Trophoblast cell (in vitro differentiated cells and primary cell): ENCODE results near the gene SFXN5.
A peak's percentile ranks its signal among the peaks of the same experiment; 100 is the strongest.

Experiments
- DNase-seq, 2 donors: peaks; one replicate each; pipeline ENCODE4 v3.0.0-alpha.2; 2016
- H2AFZ ChIP-seq: 2 replicates; pipeline ENCODE4 v1.6.1; 2013; ENCODE audit warnings: low read length, moderate library complexity, mild to moderate bottlenecking; ENCODE audit not compliant: insufficient read depth, poor library complexity
- H2AK5ac ChIP-seq: 2 replicates; pipeline ENCODE4 v1.6.1; 2013; ENCODE audit warnings: mild to moderate bottlenecking, low read length
- H2BK120ac ChIP-seq: 2 replicates; pipeline ENCODE4 v1.6.1; 2013; ENCODE audit warnings: low read length, mild to moderate bottlenecking, moderate library complexity; ENCODE audit not compliant: insufficient read depth, poor library complexity
- H2BK12ac ChIP-seq: 2 replicates; pipeline ENCODE4 v1.6.1; 2013; ENCODE audit warnings: mild to moderate bottlenecking, low read length, moderate library complexity
- H2BK5ac ChIP-seq: 2 replicates; pipeline ENCODE4 v1.6.1; 2013; ENCODE audit warnings: low read length, low read depth, moderate library complexity, mild to moderate bottlenecking; ENCODE audit not compliant: poor library complexity
- H3K14ac ChIP-seq: 2 replicates; pipeline ENCODE4 v1.6.1; 2013; ENCODE audit warnings: mild to moderate bottlenecking, low read length
- H3K18ac ChIP-seq: 2 replicates; pipeline ENCODE4 v1.6.1; 2013; ENCODE audit warnings: mild to moderate bottlenecking, low read length
- H3K23ac ChIP-seq: 2 replicates; pipeline ENCODE4 v1.6.1; 2013; ENCODE audit warnings: low read length
- H3K27ac ChIP-seq: 2 replicates; pipeline ENCODE4 v1.5.1; 2013; ENCODE audit warnings: low read depth, mild to moderate bottlenecking, inconsistent platforms, low read length, moderate library complexity
- H3K27me3 ChIP-seq: 2 replicates; pipeline ENCODE4 v1.6.1; 2013; ENCODE audit warnings: inconsistent platforms, mild to moderate bottlenecking, low read length, moderate library complexity; ENCODE audit not compliant: insufficient read depth
- H3K36me3 ChIP-seq, 2 experiments: 1 replicate in 1 of 2; 2 replicates in 1 of 2; pipeline ENCODE4 v1.6.1; 2013; ENCODE audit warnings: low read length in 2 of 2, mild to moderate bottlenecking in 2 of 2, moderate library complexity in 1 of 2; ENCODE audit not compliant: insufficient read depth in 2 of 2, control insufficient read depth in 1 of 2
- H3K4ac ChIP-seq: 2 replicates; pipeline ENCODE4 v1.6.1; 2013; ENCODE audit warnings: low read depth, mild to moderate bottlenecking, low read length, moderate library complexity
- H3K4me1 ChIP-seq, 2 experiments: 1 replicate in 1 of 2; 2 replicates in 1 of 2; pipeline ENCODE4 v1.6.1; 2013; ENCODE audit warnings: low read length in 2 of 2, mild to moderate bottlenecking in 2 of 2, moderate library complexity in 1 of 2; ENCODE audit not compliant: insufficient read depth in 2 of 2, control insufficient read depth in 1 of 2
- H3K4me2 ChIP-seq: 2 replicates; pipeline ENCODE4 v1.6.1; 2013; ENCODE audit warnings: inconsistent platforms, mild to moderate bottlenecking, low read length, moderate library complexity
- H3K4me3 ChIP-seq: 2 replicates; pipeline ENCODE4 v1.5.1; 2013; ENCODE audit warnings: mild to moderate bottlenecking, low read depth, low read length, inconsistent platforms
- H3K79me1 ChIP-seq: one replicate; pipeline ENCODE4 v1.6.1; 2013; ENCODE audit warnings: low read length
- H3K79me2 ChIP-seq: 2 replicates; pipeline ENCODE4 v1.6.1; 2013; ENCODE audit warnings: low read length, mild to moderate bottlenecking; ENCODE audit not compliant: control insufficient read depth, insufficient read depth, poor library complexity
- H3K9ac ChIP-seq: 2 replicates; pipeline ENCODE4 v1.6.1; 2013; ENCODE audit warnings: mild to moderate bottlenecking, low read length
- H3K9me3 ChIP-seq: 2 replicates; pipeline ENCODE4 v1.6.1; 2013; ENCODE audit warnings: low read depth, mild to moderate bottlenecking, control low read depth, inconsistent platforms, low read length; ENCODE audit not compliant: insufficient read depth
- H4K12ac ChIP-seq: 2 replicates; pipeline ENCODE4 v1.6.1; 2013; ENCODE audit warnings: low read depth, mild to moderate bottlenecking, low read length, moderate library complexity
- H4K8ac ChIP-seq: 2 replicates; pipeline ENCODE4 v1.6.1; 2013; ENCODE audit warnings: low read depth, mild to moderate bottlenecking, low read length, moderate library complexity
- H4K91ac ChIP-seq: one replicate; pipeline ENCODE4 v1.6.1; 2013; ENCODE audit warnings: low read depth, mild to moderate bottlenecking, low read length, moderate library complexity
- WGBS: extraction: QIAGEN DNeasy Blood & Tissue Kit; methylation state at CpG from one replicate; pipeline ENCODE4 v1.1.7; 2013; ENCODE audit warnings: missing lambda C conversion rate; ENCODE audit not compliant: insufficient read length, insufficient coverage; ENCODE audit errors: extremely low coverage; 5-methylcytosine and 5-hydroxymethylcytosine counted together

SFXN5 gene

GRCh38 chr2:73020306-73020656, 51.2 kb downstream of the SFXN5 start:
- Histone ChIP-seq H3K79me1 (no peaks in the 10 kb centered on the region), H3K18ac (no peak overlapping the region), H3K79me2 (no peaks in the 10 kb centered on the region), H3K23ac (no peak overlapping the region), H3K9ac (no peak overlapping the region), H4K91ac (no peak overlapping the region), H3K36me3 (peaks cover 0 to 10% of the 10 kb centered on the region in 2 experiments), H3K14ac (no peak overlapping the region), H3K27me3 (no peaks in the 10 kb centered on the region), H2AK5ac (no peak overlapping the region), H3K4me3 (no peak overlapping the region), H2BK12ac (no peak overlapping the region), H4K8ac (no peak overlapping the region), H2BK120ac (no peak overlapping the region), H3K4me1 (peaks cover 5 to 6% of the 10 kb centered on the region in 2 experiments), H3K9me3 (no peaks in the 10 kb centered on the region), H2AFZ (no peak overlapping the region), H3K4ac (no peak overlapping the region), H2BK5ac (no peak overlapping the region), H3K4me2 (no peak overlapping the region), H4K12ac (no peak overlapping the region), H3K27ac (no peak overlapping the region)
- DNase-seq: no peak
- WGBS: no CpG with 5 or more reads among the region's 8 CpGs

GRCh38 chr2:73018188-73018825, 53.2 kb downstream of the SFXN5 start:
- Histone ChIP-seq H3K4me2 (no peak overlapping the region), H3K79me2 (no peaks in the 10 kb centered on the region)

GRCh38 chr2:73013936-73014335, 57.6 kb downstream of the SFXN5 start:
- no peak overlapping the region for H3K23ac ChIP-seq
- H3K9ac ChIP-seq: no peak overlapping the region
- H2AK5ac ChIP-seq: no peak overlapping the region
- H4K12ac ChIP-seq: no peak overlapping the region
- WGBS: no CpG with 5 or more reads among the region's 3 CpGs
- no peak overlapping the region for H3K14ac ChIP-seq
- H3K4ac ChIP-seq: no peak overlapping the region
- H3K79me1 ChIP-seq: no peaks in the 10 kb centered on the region
- H3K27me3 ChIP-seq: no peaks in the 10 kb centered on the region
- H4K8ac ChIP-seq: no peak overlapping the region
- H3K18ac ChIP-seq: no peak overlapping the region
- no peak overlapping the region for H2AFZ ChIP-seq
- DNase-seq: no peak
- no peak overlapping the region for H2BK120ac ChIP-seq
- no peak overlapping the region for H4K91ac ChIP-seq
- H3K9me3 ChIP-seq: peaks cover 3% of the 10 kb centered on the region
- H3K4me1 ChIP-seq: no peaks in the 10 kb centered on the region
- H2BK12ac ChIP-seq: no peak overlapping the region
- H2BK5ac ChIP-seq: no peak overlapping the region
- H3K4me3 ChIP-seq: no peak overlapping the region
- no peaks in the 10 kb centered on the region for H3K79me2 ChIP-seq
- peaks cover 2 to 3% of the 10 kb centered on the region in 2 experiments for H3K36me3 ChIP-seq
- no peak overlapping the region for H3K4me2 ChIP-seq
- no peak overlapping the region for H3K27ac ChIP-seq

More at GRCh38 chr2:73018188-73018825, 53.2 kb downstream of the SFXN5 start:
- H3K27ac ChIP-seq: no peak overlapping the region
- no peak overlapping the region for H4K12ac ChIP-seq
- no peak overlapping the region for H3K4ac ChIP-seq
- DNase-seq: no peak
- peaks cover 0 to 10% of the 10 kb centered on the region in 2 experiments for H3K36me3 ChIP-seq
- no peak overlapping the region for H4K8ac ChIP-seq
- no peak overlapping the region for H2BK120ac ChIP-seq
- no CpG with 5 or more reads among the region's 2 CpGs for WGBS
- H3K27me3 ChIP-seq: no peaks in the 10 kb centered on the region
- H2BK12ac ChIP-seq: no peak overlapping the region
- H3K79me1 ChIP-seq: no peaks in the 10 kb centered on the region
- no peak overlapping the region for H3K4me3 ChIP-seq
- no peak overlapping the region for H3K9ac ChIP-seq
- H3K9me3 ChIP-seq: no peaks in the 10 kb centered on the region
- no peak overlapping the region for H2BK5ac ChIP-seq
- H2AFZ ChIP-seq: no peak overlapping the region
- no peak overlapping the region for H4K91ac ChIP-seq
- H3K23ac ChIP-seq: no peak overlapping the region
- H3K14ac ChIP-seq: no peak overlapping the region
- H3K18ac ChIP-seq: no peak overlapping the region
- H3K4me1 ChIP-seq: peaks cover 5 to 6% of the 10 kb centered on the region in 2 experiments
- H2AK5ac ChIP-seq: no peak overlapping the region

GRCh38 chr2:73009177-73009839, 62.2 kb downstream of the SFXN5 start:
- peak overlapping the region; percentile 5 for H3K9ac ChIP-seq
- H3K36me3 ChIP-seq: peaks cover 2 to 5% of the 10 kb centered on the region in 2 experiments
- no peak overlapping the region for H4K91ac ChIP-seq
- H3K4ac ChIP-seq: no peak overlapping the region
- no peak overlapping the region for H2BK5ac ChIP-seq
- H3K4me1 ChIP-seq: no peaks in the 10 kb centered on the region
- H2BK120ac ChIP-seq: no peak overlapping the region
- no peak overlapping the region for H2AK5ac ChIP-seq
- H3K4me3 ChIP-seq: no peak overlapping the region
- H3K79me2 ChIP-seq: no peaks in the 10 kb centered on the region
- H3K18ac ChIP-seq: no peak overlapping the region
- no peak overlapping the region for H2BK12ac ChIP-seq
- no peaks in the 10 kb centered on the region for H3K79me1 ChIP-seq
- DNase-seq: no peak
- no peak overlapping the region for H3K23ac ChIP-seq
- no peak overlapping the region for H3K27ac ChIP-seq
- peaks cover 7% of the 10 kb centered on the region for H3K9me3 ChIP-seq
- H4K12ac ChIP-seq: no peak overlapping the region
- no peak overlapping the region for H2AFZ ChIP-seq
- H4K8ac ChIP-seq: no peak overlapping the region
- H3K4me2 ChIP-seq: no peak overlapping the region
- WGBS: no CpG with 5 or more reads among the region's 7 CpGs
- H3K14ac ChIP-seq: no peak overlapping the region
- H3K27me3 ChIP-seq: no peaks in the 10 kb centered on the region
